Lower lobe of right lung (tissue), 2 donors: ENCODE measurements around the gene JAKMIP2. TPM values are rescaled to one million over a fixed set of nuclear protein-coding genes. Genes with fewer than 3 reads are reported as not detected.
"Not testable (repeated sequence)": the region's sequence is repeated elsewhere in the genome, so short reads cannot be mapped to it uniquely, and the experiment has no call there.

Experiments used
- ATAC-seq, 2 donors: fragments of 200-7000 bp; cut with Tn5 transposase; one replicate each; pipeline ENCODE4 v1.9.1; 2020 to 2022; ENCODE audit warnings: mild to moderate bottlenecking in 2 of 2, moderate library complexity in 2 of 2
- DNase-seq: peaks from one replicate; pipeline ENCODE4 v3.0.0-alpha.2; 2020
- H3K27ac ChIP-seq: fragments of 200-600 bp; one replicate; pipeline ENCODE4 v1.8.0; 2022
- H3K27me3 ChIP-seq: fragments of 200-600 bp; one replicate; pipeline ENCODE4 v1.8.0; 2022; ENCODE audit warnings: low read depth
- H3K36me3 ChIP-seq: fragments of 200-600 bp; one replicate; pipeline ENCODE4 v1.8.0; 2022; ENCODE audit warnings: mild to moderate bottlenecking
- H3K4me1 ChIP-seq: fragments of 200-600 bp; one replicate; pipeline ENCODE4 v1.8.0; 2022
- H3K4me3 ChIP-seq: fragments of 200-600 bp; one replicate; pipeline ENCODE4 v1.8.0; 2022; ENCODE audit warnings: mild to moderate bottlenecking
- H3K9me3 ChIP-seq: fragments of 200-600 bp; one replicate; pipeline ENCODE4 v1.8.0; 2022
- intact Hi-C: fragments of 100-400 bp; cut with DNase I; formaldehyde crosslinking; loops from one replicate; pipeline ENCODE4 v1.11.0; 2022
- total RNA-seq: library from RNA; stranded (reverse); fragmentation: NEBNext Ultra II Directional; extraction: Animal tissue kit (Norgen Biotek cat#: 25700); gene quantifications from one replicate; pipeline ENCODE4 v1.2.1, GENCODE V29; 2021
- TF ChIP-seq, protein P1 (sequence below): fragments of 200-600 bp; IDR thresholded peaks from one replicate; pipeline ENCODE4 v1.8.0; 2022; ENCODE audit warnings: antibody characterized with exemption, mild to moderate bottlenecking
- donor health status: DM: no; HTN: yes; CAD: no; lungs with severe emphysema.

Gene JAKMIP2
- total RNA-seq, 1 donor from 2014 or later = 8.3 TPM

DNA sequence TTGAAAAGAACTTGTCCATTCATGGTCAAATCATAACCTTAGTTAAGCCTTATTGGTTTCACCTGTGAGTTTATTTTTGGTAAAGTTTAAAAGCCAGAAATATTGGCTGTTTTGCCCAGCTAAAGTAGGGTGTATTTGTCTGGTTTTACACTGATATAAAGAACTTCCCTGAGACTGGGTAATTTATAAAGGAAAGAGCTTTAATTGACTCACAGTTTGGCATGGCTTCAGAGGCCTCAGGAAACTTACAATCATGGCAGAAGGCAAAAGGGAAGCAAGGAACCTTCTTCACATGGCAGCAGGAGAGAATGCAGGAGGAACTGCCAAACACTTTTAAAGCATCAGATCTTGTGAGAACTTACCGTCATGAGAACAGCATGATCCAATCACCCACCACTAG, 55.3 kb downstream of the JAKMIP2 start:
- intact Hi-C loops = no loop called here
- H3K4me1 ChIP-seq = no peaks in the 10 kb centered on the region
- no peak for DNase-seq
- H3K4me3 ChIP-seq = no peak overlapping the region
- H3K36me3 ChIP-seq = no peaks in the 10 kb centered on the region
- no peaks in the 10 kb centered on the region for H3K9me3 ChIP-seq
- ATAC-seq = no peak
- no peak overlapping the region for H3K27ac ChIP-seq
- H3K27me3 ChIP-seq = no peaks in the 10 kb centered on the region
- TF ChIP-seq, protein P1, sequence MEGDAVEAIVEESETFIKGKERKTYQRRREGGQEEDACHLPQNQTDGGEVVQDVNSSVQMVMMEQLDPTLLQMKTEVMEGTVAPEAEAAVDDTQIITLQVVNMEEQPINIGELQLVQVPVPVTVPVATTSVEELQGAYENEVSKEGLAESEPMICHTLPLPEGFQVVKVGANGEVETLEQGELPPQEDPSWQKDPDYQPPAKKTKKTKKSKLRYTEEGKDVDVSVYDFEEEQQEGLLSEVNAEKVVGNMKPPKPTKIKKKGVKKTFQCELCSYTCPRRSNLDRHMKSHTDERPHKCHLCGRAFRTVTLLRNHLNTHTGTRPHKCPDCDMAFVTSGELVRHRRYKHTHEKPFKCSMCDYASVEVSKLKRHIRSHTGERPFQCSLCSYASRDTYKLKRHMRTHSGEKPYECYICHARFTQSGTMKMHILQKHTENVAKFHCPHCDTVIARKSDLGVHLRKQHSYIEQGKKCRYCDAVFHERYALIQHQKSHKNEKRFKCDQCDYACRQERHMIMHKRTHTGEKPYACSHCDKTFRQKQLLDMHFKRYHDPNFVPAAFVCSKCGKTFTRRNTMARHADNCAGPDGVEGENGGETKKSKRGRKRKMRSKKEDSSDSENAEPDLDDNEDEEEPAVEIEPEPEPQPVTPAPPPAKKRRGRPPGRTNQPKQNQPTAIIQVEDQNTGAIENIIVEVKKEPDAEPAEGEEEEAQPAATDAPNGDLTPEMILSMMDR = no peak

DNA sequence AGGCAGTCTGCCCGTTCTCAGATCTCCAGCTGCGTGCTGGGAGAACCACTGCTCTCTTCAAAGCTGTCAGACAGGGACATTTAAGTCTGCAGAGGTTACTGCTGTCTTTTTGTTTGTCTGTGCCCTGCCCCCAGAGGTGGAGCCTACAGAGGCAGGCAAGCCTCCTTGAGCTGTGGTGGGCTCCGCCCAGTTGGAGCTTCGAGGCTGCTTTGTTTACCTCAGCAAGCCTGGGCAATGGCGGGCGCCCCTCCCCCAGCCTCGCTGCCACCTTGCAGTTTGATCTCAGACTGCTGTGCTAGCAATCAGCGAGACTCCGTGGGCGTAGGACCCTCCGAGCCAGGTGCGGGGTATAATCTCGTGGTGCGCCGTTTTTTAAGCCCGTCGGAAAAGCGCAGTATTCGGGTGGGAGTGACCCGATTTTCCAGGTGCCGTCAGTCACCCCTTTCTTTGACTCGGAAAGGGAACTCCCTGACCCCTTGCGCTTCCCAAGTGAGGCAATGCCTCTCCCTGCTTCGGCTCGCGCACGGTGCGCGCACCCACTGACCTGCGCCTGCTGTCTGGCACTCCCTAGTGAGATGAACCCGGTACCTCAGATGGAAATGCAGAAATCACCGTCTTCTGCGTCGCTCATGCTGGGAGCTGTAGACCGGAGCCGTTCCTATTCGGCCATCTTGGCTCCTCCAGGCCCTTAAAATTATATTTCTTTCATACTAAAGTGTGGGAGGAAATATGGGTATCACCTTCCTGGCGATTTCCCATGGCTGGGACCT, 61.2 kb downstream of the JAKMIP2 start:
- H3K4me1 ChIP-seq, H3K4me3 ChIP-seq, ATAC-seq, H3K36me3 ChIP-seq, intact Hi-C loops, H3K27ac ChIP-seq, H3K27me3 ChIP-seq, DNase-seq, H3K9me3 ChIP-seq: not testable (repeated sequence)

DNA sequence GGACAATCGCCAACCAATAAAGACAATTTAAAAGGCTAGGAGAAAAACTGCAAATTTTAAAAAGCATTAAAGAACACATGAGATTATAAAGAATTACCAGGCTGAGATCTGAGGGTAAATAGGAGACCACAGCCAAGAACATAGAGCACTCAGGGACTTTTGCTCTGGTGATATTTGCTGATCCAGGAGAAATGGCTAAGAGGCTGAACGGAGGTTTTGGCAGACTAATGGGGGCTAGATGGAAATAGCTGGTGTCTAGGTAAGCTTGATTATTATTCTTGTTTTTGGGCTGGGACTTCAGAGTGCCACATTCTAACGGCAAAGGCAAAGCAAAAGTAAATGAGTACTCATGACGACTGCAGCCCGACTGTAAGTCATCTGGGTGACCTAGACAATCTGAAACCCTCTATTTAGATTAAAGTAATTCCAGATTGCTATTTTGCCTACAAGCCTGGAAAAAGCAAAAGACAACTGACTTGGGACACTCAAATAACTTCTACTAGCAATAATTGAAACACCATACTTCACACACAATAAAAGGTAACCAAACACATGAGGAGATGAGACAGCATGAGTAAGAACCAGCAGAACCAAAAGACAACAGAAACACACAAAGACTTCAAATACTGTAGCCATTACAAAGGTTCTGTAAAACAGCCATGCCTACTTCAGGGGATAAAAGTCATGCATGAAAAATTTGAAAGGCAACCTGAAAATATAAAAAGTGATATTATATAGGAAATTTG, 68.8 kb downstream of the JAKMIP2 start:
- DNase-seq (no peak), ATAC-seq (no peak)
- TF ChIP-seq, protein P1 = no peak
- no peak overlapping the region for H3K4me3 ChIP-seq
- H3K27ac ChIP-seq = no peak overlapping the region
- no peaks in the 10 kb centered on the region for H3K27me3 ChIP-seq
- intact Hi-C loops = no loop called here
- H3K36me3 ChIP-seq = no peaks in the 10 kb centered on the region
- no peaks in the 10 kb centered on the region for H3K9me3 ChIP-seq
- no peaks in the 10 kb centered on the region for H3K4me1 ChIP-seq

DNA sequence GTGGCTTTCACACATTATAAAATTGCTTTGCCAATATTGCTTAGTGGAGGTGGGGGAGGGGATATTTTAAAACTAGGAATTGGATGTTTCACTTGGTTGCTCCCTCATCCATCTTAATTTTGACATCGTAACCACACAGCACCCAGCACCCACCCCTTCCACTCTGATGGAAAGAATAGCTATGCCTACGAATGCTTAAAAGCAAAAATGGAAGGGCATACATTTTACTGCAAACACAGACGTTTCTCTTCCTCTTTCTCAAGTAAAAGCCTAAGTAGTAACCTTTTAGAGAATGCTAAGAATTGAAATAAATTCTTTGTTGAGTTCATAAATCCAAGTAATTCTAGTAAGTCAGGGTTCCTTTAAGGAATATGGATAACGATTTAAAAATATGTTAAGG, 69.9 kb downstream of the JAKMIP2 start:
- ATAC-seq = no peak
- intact Hi-C loops = no loop called here
- TF ChIP-seq, protein P1 = no peak

DNA sequence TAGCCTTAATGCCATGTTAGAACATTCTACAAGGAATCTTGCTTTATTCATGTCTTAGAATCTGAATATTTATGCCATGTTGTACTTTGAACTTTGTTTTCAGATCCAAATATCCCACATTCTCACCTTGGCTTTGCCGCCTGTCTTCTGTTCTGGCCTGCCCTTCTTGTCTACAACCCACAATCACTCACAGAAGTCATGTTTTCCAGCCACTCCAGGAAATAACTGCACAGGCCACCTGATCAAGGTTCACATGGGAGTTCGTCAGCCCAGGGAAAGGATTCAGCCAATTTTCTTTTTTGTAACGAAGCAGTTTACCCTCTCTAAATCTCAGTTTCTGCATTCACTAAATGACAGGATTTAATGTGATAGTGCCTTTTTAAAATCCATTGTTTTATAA, 70.5 kb downstream of the JAKMIP2 start:
- Histone ChIP-seq H3K4me1 (no peaks in the 10 kb centered on the region), H3K36me3 (no peaks in the 10 kb centered on the region), H3K4me3 (no peak overlapping the region), H3K9me3 (no peaks in the 10 kb centered on the region), H3K27ac (no peak overlapping the region), H3K27me3 (no peaks in the 10 kb centered on the region)
- DNase-seq = no peak
- TF ChIP-seq, protein P1 = no peak
- intact Hi-C loops = no loop called here
- ATAC-seq = no peak

More for the DNA sequence above, 69.9 kb downstream of the JAKMIP2 start:
- H3K36me3 ChIP-seq = no peaks in the 10 kb centered on the region
- no peaks in the 10 kb centered on the region for H3K27me3 ChIP-seq
- no peak overlapping the region for H3K4me3 ChIP-seq
- no peaks in the 10 kb centered on the region for H3K9me3 ChIP-seq
- no peak for DNase-seq
- H3K27ac ChIP-seq = no peak overlapping the region
- no peaks in the 10 kb centered on the region for H3K4me1 ChIP-seq

DNA sequence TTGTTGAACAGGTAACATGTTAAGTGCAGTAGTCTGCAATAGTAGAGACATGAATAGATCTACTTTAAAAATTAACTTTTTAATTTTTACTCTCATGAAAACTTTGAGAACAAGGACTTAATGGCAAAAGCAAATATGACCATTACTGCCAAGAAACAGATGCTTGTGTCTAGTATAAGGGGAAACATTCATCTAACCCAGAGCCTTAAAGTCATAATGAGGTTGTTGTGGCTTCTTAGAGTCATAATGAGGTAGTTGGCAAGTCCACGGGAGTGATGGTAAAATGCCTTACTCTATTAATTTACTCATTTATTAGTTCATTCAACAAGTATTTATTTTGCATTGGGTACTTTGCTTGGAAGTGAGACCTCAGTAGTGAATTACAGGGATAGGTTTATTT, 71.5 kb downstream of the JAKMIP2 start:
- intact Hi-C loops = no loop called here
- H3K4me1 ChIP-seq = no peaks in the 10 kb centered on the region
- H3K9me3 ChIP-seq = no peaks in the 10 kb centered on the region
- no peaks in the 10 kb centered on the region for H3K36me3 ChIP-seq
- H3K27ac ChIP-seq = no peak overlapping the region
- no peak overlapping the region for H3K4me3 ChIP-seq
- no peaks in the 10 kb centered on the region for H3K27me3 ChIP-seq
- DNase-seq (no peak), ATAC-seq (no peak)
- TF ChIP-seq, protein P1 = no peak
